GM12865 (cell line): Measurements from ENCODE around the gene NR5A2.
A peak's percentile ranks its signal among the peaks of the same experiment; 100 is the strongest.

Experiments
- DNase-seq: peaks from one replicate; pipeline ENCODE4 v3.0.0; 2010; ENCODE audit warnings: low read depth
- H3K4me3 ChIP-seq: 2 replicates; pipeline ENCODE4 v1.5.1; 2011; ENCODE audit warnings: mild to moderate bottlenecking, low read depth, low read length, control low read depth
- CTCF ChIP-seq: IDR thresholded peaks from 2 replicates; pipeline ENCODE4 v1.5.1; 2011; ENCODE audit warnings: low read length, control low read depth, low read depth, inconsistent platforms; ENCODE audit not compliant: insufficient read depth; ENCODE audit errors: missing control alignments

NR5A2 gene

GRCh38 chr1:200176181-200176580 lies 148.7 kb downstream of the NR5A2 start:
- no peak for TF ChIP-seq CTCF
- H3K4me3 ChIP-seq, result no peak overlapping the region
- DNase-seq, result no peak

GRCh38 chr1:200176798-200177197 lies 149.3 kb downstream of the NR5A2 start:
- no peak overlapping the region for H3K4me3 ChIP-seq
- DNase-seq, result no peak
- TF ChIP-seq CTCF, result no peak

GRCh38 chr1:200178340-200178739 lies 150.8 kb downstream of the NR5A2 start:
- no peak for DNase-seq
- TF ChIP-seq CTCF, result no peak
- no peak overlapping the region for H3K4me3 ChIP-seq

- DNase-seq, result no peak
- no peak for TF ChIP-seq CTCF
- no peak overlapping the region for H3K4me3 ChIP-seq
Measured at GRCh38 chr1:200179126-200179780, 151.7 kb downstream of the NR5A2 start.

GRCh38 chr1:200179781-200180160 lies 152.3 kb downstream of the NR5A2 start:
- DNase-seq, result no peak
- H3K4me3 ChIP-seq, result no peak overlapping the region
- TF ChIP-seq CTCF, result no peak

- no peak overlapping the region for H3K4me3 ChIP-seq
- DNase-seq, result peak; percentile 10
- no peak for TF ChIP-seq CTCF
Measured at GRCh38 chr1:200180821-200181220, 153.3 kb downstream of the NR5A2 start.

GRCh38 chr1:200181861-200182260 lies 154.4 kb downstream of the NR5A2 start:
- DNase-seq, result no peak
- no peak overlapping the region for H3K4me3 ChIP-seq
- TF ChIP-seq CTCF, result no peak
